Measurements from ENCODE around the gene UGDH. TPM values are rescaled to one million over a fixed set of nuclear protein-coding genes. Genes with fewer than 3 reads are reported as not detected.

UGDH gene
- total and polyA plus RNA-seq, 2 of the 13 experiments (the other 11 are each of a cell fraction or from before 2014, with no cell fraction given), result 99.0 to 384 TPM

DNA sequence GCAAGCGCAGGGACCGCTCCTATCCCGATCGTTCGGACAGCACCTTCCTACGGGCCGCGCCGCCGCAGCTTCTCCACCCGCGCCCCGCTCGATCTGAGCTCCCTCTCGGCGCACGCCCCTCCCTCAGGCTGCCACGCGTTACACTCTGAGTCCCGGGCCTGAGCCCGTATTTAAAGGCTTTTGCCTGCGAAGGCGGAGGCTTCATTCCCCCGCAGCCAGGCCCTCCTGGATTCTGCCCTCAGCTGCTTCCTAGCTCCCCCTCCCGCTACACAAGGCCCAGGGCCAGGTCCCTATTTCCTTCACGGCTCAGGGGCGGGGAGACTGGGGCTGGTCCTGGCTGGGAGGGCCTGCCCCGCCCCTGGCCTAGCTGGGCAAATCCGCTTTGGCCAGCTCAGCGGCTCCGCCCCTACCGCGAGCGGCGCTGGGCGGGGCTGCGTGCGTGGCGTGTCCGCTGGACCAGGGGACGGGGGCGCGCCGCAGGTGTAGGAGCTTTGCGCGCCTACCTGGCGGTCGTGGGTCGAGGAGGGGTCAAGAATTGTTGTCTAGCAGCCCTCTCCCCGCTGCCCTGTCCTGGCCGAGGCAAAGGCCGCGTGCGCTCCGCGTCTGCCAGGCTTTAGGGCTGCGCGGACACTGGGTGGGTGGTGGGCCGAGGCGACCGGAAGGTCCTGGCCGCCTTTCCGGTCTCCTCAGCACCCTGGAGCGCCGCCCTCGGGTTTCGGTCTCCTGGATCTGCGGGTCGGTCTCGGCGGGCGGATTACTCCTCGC is at the start of gene UGDH (continued):
- TF ChIP-seq MXD1 (CRISPR knock-in tag; IDR thresholded peaks at IDR 0.05), result peak; percentile 79; the same call in 1 of the 2 replicates
- TF ChIP-seq ZNF616 (CRISPR knock-in tag; IDR thresholded peaks at IDR 0.05; ENCODE audit: low read depth), result peak; percentile 55; the same call in 1 of the 2 replicates
- peak; percentile 65 for TF ChIP-seq ATF1 (CRISPR knock-in tag; IDR thresholded peaks at IDR 0.05)
- peak; percentile 96 for TF ChIP-seq ZMAT3 (CRISPR knock-in tag; conservative IDR thresholded peaks at IDR 0.05)
- peak; percentile 90; the same call in 1 of the 2 replicates for TF ChIP-seq MLLT10 (CRISPR knock-in tag; IDR thresholded peaks at IDR 0.05)
- TF ChIP-seq JUND (CRISPR knock-in tag; IDR thresholded peaks at IDR 0.05), result no peak
- TF ChIP-seq FOXP1 (IDR thresholded peaks at IDR 0.05), result no peak
- TF ChIP-seq FOXP1 (CRISPR knock-in tag; IDR thresholded peaks at IDR 0.05), result no peak
- peak; percentile 81 for TF ChIP-seq NR0B2 (CRISPR knock-in tag; IDR thresholded peaks at IDR 0.05)
- TF ChIP-seq, protein P1, sequence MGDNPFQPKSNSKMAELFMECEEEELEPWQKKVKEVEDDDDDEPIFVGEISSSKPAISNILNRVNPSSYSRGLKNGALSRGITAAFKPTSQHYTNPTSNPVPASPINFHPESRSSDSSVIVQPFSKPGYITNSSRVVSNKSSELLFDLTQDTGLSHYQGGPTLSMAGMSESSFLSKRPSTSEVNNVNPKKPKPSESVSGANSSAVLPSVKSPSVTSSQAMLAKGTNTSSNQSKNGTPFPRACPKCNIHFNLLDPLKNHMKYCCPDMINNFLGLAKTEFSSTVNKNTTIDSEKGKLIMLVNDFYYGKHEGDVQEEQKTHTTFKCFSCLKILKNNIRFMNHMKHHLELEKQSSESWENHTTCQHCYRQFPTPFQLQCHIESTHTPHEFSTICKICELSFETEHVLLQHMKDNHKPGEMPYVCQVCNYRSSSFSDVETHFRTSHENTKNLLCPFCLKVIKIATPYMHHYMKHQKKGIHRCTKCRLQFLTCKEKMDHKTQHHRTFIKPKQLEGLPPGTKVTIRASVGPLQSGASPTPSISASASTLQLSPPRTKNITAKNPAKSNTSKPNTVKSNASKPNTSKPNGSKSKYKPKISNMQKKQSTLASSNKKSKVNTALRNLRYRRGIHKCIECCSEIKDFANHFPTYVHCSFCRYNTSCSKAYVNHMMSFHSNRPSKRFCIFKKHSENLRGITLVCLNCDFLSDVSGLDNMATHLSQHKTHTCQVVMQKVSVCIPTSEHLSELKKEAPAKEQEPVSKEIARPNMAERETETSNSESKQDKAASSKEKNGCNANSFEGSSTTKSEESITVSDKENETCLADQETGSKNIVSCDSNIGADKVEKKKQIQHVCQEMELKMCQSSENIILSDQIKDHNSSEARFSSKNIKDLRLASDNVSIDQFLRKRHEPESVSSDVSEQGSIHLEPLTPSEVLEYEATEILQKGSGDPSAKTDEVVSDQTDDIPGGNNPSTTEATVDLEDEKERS (CRISPR knock-in tag; IDR thresholded peaks at IDR 0.05), result peak; percentile 70; the same call in 1 of the 2 replicates
- TF ChIP-seq ZNF83 (CRISPR knock-in tag; IDR thresholded peaks at IDR 0.05; ENCODE audit: borderline replicate concordance), result no peak
- TF ChIP-seq TAF15 (IDR thresholded peaks at IDR 0.05; ENCODE audit: low read depth, low read length, poor library complexity, severe bottlenecking), result peak; percentile 71
- no peak for TF ChIP-seq ATM (IDR thresholded peaks at IDR 0.05; ENCODE audit: borderline replicate concordance)
- no peak for TF ChIP-seq MBD4 (IDR thresholded peaks at IDR 0.05; ENCODE audit: borderline replicate concordance, low read length)
- TF ChIP-seq ZNF205 (CRISPR knock-in tag; IDR thresholded peaks at IDR 0.05), result peak; percentile 74
- TF ChIP-seq ZNF574 (CRISPR knock-in tag; IDR thresholded peaks at IDR 0.05), result peak; percentile 87
- TF ChIP-seq ZNF569 (CRISPR knock-in tag; IDR thresholded peaks at IDR 0.05; ENCODE audit: borderline replicate concordance), result no peak
- peak; percentile 20; the same call in 1 of the 2 replicates for TF ChIP-seq JUN (CRISPR knock-in tag; IDR thresholded peaks at IDR 0.05)
- TF ChIP-seq, protein P2, sequence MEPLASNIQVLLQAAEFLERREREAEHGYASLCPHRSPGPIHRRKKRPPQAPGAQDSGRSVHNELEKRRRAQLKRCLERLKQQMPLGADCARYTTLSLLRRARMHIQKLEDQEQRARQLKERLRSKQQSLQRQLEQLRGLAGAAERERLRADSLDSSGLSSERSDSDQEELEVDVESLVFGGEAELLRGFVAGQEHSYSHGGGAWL (CRISPR knock-in tag; IDR thresholded peaks at IDR 0.05), result peak; percentile 80; the same call in 1 of the 2 replicates
- TF ChIP-seq, protein P3, sequence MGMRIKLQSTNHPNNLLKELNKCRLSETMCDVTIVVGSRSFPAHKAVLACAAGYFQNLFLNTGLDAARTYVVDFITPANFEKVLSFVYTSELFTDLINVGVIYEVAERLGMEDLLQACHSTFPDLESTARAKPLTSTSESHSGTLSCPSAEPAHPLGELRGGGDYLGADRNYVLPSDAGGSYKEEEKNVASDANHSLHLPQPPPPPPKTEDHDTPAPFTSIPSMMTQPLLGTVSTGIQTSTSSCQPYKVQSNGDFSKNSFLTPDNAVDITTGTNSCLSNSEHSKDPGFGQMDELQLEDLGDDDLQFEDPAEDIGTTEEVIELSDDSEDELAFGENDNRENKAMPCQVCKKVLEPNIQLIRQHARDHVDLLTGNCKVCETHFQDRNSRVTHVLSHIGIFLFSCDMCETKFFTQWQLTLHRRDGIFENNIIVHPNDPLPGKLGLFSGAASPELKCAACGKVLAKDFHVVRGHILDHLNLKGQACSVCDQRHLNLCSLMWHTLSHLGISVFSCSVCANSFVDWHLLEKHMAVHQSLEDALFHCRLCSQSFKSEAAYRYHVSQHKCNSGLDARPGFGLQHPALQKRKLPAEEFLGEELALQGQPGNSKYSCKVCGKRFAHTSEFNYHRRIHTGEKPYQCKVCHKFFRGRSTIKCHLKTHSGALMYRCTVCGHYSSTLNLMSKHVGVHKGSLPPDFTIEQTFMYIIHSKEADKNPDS (CRISPR knock-in tag; IDR thresholded peaks at IDR 0.05), result no peak
